GM19043 (cell line): ENCODE measurements around the gene PFKFB4.
"Not testable (repeated sequence)": the region's sequence is repeated elsewhere in the genome, so short reads cannot be mapped to it uniquely, and the experiment has no call there.

Experiments
- ATAC-seq: cut with Tn5 transposase; IDR thresholded peaks from one replicate; pipeline ENCODE4 v1.9.1; 2021; ENCODE audit warnings: low read depth; ENCODE audit not compliant: unreplicated experiment

The PFKFB4 gene

GRCh38 chr3:48536785-48537184 lies 19.8 kb downstream of the PFKFB4 start:
- ATAC-seq = no peak

GRCh38 chr3:48536116-48536515 lies 20.5 kb downstream of the PFKFB4 start:
- no peak for ATAC-seq

- ATAC-seq = no peak
Observed at GRCh38 chr3:48535578-48535977, 21.0 kb downstream of the PFKFB4 start.

- no peak for ATAC-seq
Observed at GRCh38 chr3:48532977-48533337, 23.6 kb downstream of the PFKFB4 start.

GRCh38 chr3:48532271-48532976 lies 24.2 kb downstream of the PFKFB4 start:
- no peak for ATAC-seq

GRCh38 chr3:48530701-48531100 lies 25.9 kb downstream of the PFKFB4 start:
- not testable (repeated sequence) for ATAC-seq

- ATAC-seq = no peak
Observed at GRCh38 chr3:48528754-48529153, 27.8 kb downstream of the PFKFB4 start.

GRCh38 chr3:48528048-48528447 lies 28.6 kb downstream of the PFKFB4 start:
- ATAC-seq = no peak

GRCh38 chr3:48524970-48525369 lies 31.6 kb downstream of the PFKFB4 start:
- no peak for ATAC-seq

- ATAC-seq = no peak
Observed at GRCh38 chr3:48521635-48522034, 35.0 kb downstream of the PFKFB4 start.

- no peak for ATAC-seq
Observed at GRCh38 chr3:48519277-48519643, 37.3 kb downstream of the PFKFB4 start.

- ATAC-seq = no peak
Observed at GRCh38 chr3:48518638-48519276, 37.8 kb downstream of the PFKFB4 start.

GRCh38 chr3:48518069-48518468 lies 38.5 kb downstream of the PFKFB4 start:
- ATAC-seq = no peak

GRCh38 chr3:48516571-48516970 lies 40.0 kb downstream of the PFKFB4 start:
- no peak for ATAC-seq

- no peak for ATAC-seq
Observed at GRCh38 chr3:48514431-48515227, 42.0 kb downstream of the PFKFB4 start.

GRCh38 chr3:48511551-48511950 lies 45.1 kb downstream of the PFKFB4 start:
- ATAC-seq = no peak

- peak; percentile 60 for ATAC-seq
Observed at GRCh38 chr3:48507256-48508061, 49.1 kb downstream of the PFKFB4 start.

- no peak for ATAC-seq
Observed at GRCh38 chr3:48505968-48506504, 50.6 kb downstream of the PFKFB4 start.

GRCh38 chr3:48505146-48505545 lies 51.5 kb downstream of the PFKFB4 start:
- no peak for ATAC-seq
